ENCODE data around the gene TAOK3.

GRCh38 chr12:118356809-118357256 lies 15.9 kb downstream of the TAOK3 start:
- no peak for TF ChIP-seq POLR2A (IDR thresholded peaks at IDR 0.05)
- no peak for TF ChIP-seq CTCF (IDR thresholded peaks at IDR 0.05)
